Heart left ventricle (tissue), 13 donors: ENCODE results near the gene HAPLN2.
A peak's percentile ranks its signal among the peaks of the same experiment; 100 is the strongest.

Experiments used
- CTCF ChIP-seq, 12 donors: fragments of 200-600 bp; sonication (generic) in 4 of 12; IDR thresholded peaks; one replicate each; pipeline versions ENCODE4 v1.5.0 to v1.8.0; 2018 to 2022; ENCODE audit warnings: antibody characterized with exemption in 12 of 12, mild to moderate bottlenecking in 5 of 12
- POLR2A ChIP-seq, 2 donors: fragments of 450-650 bp; IDR thresholded peaks; one replicate each; pipeline ENCODE4 v1.6.1; 2017; ENCODE audit warnings: antibody characterized with exemption in 2 of 2, mild to moderate bottlenecking in 2 of 2, moderate library complexity in 2 of 2
- donor health status: ischemic (EF 13 %, LVEDD 7.1; RV severe dilation, severe dysfunction).
- donor health status: DM: no; HTN: yes; CAD: no.
- donor health status: DM: no; HTN: no; CAD: no.
- donor health status: ischemic (EF 25% LVEDD 6.9; RV normal size, moderate dysfunction).
- donor health status: ischemic (EF 25% LVEDD 5.7; RV mildly dilated, moderate dysfunction).
- donor health status: ischemic (EF 35%, LVEDD 5.7; RV mildly dilated, moderate dysfunction).
- donor health status: nonischemic (EF 11% LVEDD 7.7; RV severe dilation, severe dysfunction).
- donor health status: DM: yes; HTN: yes; CAD: no.
- donor health status: PGD.
- donor health status: ischemic (EF 29% LVEDD 5.4; RV normal size, mild dysfunction).
- donor health status: nonischemic (EF 23%, LVEDD 6.1; RV moderate dilation, normal function).

GRCh38 chr1:156659988-156660751 lies 41.0 kb downstream of the HAPLN2 start:
- TF ChIP-seq CTCF (IDR thresholded peaks at IDR 0.05) (peak; percentile 94 to 100 (median 98)), POLR2A (IDR thresholded peaks at IDR 0.05) (peak in 1 of 2 donors; percentile 33)
